HG03565 (cell line): ENCODE results near the gene RASGEF1B.

ENCODE experiments used
- ATAC-seq: cut with Tn5 transposase; IDR thresholded peaks from one replicate; pipeline ENCODE4 v1.9.1; 2021; ENCODE audit warnings: mild to moderate bottlenecking, moderate library complexity; ENCODE audit not compliant: unreplicated experiment

Gene RASGEF1B

GRCh38 chr4:81466841-81467671 is 4.7 kb downstream of the RASGEF1B start:
- no peak for ATAC-seq

GRCh38 chr4:81465406-81466340 is 6.0 kb downstream of the RASGEF1B start:
- no peak for ATAC-seq

GRCh38 chr4:81460834-81461233 is 10.9 kb downstream of the RASGEF1B start:
- ATAC-seq = no peak

GRCh38 chr4:81460191-81460701 is 11.5 kb downstream of the RASGEF1B start:
- no peak for ATAC-seq

- no peak for ATAC-seq
Measured at GRCh38 chr4:81459228-81459627, 12.5 kb downstream of the RASGEF1B start.

GRCh38 chr4:81457921-81458520 is 13.7 kb downstream of the RASGEF1B start:
- ATAC-seq = no peak

- no peak for ATAC-seq
Measured at GRCh38 chr4:81457345-81457744, 14.4 kb downstream of the RASGEF1B start.

GRCh38 chr4:81455897-81456296 is 15.8 kb downstream of the RASGEF1B start:
- ATAC-seq = no peak

- ATAC-seq = no peak
Measured at GRCh38 chr4:81454948-81455347, 16.8 kb downstream of the RASGEF1B start.

- no peak for ATAC-seq
Measured at GRCh38 chr4:81454499-81454898, 17.2 kb downstream of the RASGEF1B start.

GRCh38 chr4:81453024-81453423 is 18.7 kb downstream of the RASGEF1B start:
- no peak for ATAC-seq

- no peak for ATAC-seq
Measured at GRCh38 chr4:81452452-81453006, 19.2 kb downstream of the RASGEF1B start.

GRCh38 chr4:81449015-81449414 is 22.7 kb downstream of the RASGEF1B start:
- no peak for ATAC-seq

- no peak for ATAC-seq
Measured at GRCh38 chr4:81447566-81448229, 24.0 kb downstream of the RASGEF1B start.

GRCh38 chr4:81446634-81447033 is 25.1 kb downstream of the RASGEF1B start:
- no peak for ATAC-seq

GRCh38 chr4:81445196-81445595 is 26.5 kb downstream of the RASGEF1B start:
- ATAC-seq = no peak

GRCh38 chr4:81442484-81443085 is 29.1 kb downstream of the RASGEF1B start:
- no peak for ATAC-seq

GRCh38 chr4:81440949-81441348 is 30.8 kb downstream of the RASGEF1B start:
- ATAC-seq = no peak

- ATAC-seq = no peak
Measured at GRCh38 chr4:81436941-81437574, 34.6 kb downstream of the RASGEF1B start.
